Pancreas (tissue), 10 donors: Measurements from ENCODE around the gene CHST14. TPM values are rescaled to one million over a fixed set of nuclear protein-coding genes. Genes with fewer than 3 reads are reported as not detected.

Experiments
- ATAC-seq, 4 donors: fragments of 200-7000 bp; cut with Tn5 transposase; one replicate each; pipeline versions ENCODE4 v1.8.0 to v1.9.1; 2020; ENCODE audit warnings: mild to moderate bottlenecking in 4 of 4, moderate library complexity in 4 of 4
- DNase-seq, 6 donors: peaks; one replicate each; pipeline ENCODE4 v3.0.0-alpha.2; 2020
- FAIRE-seq: peaks from 2 replicates; lab custom pipeline; 2012; peaks lifted over from hg19 to GRCh38; lab: Jason Lieb, UNC
- H3K27ac ChIP-seq, 4 donors: fragments of 200-600 bp; sonication (generic); 1 replicate in 3 of 4; 2 replicates in 1 of 4; pipeline versions ENCODE4 v1.5.0 to v1.8.0; 2020
- H3K27me3 ChIP-seq, 4 donors: fragments of 200-600 bp; one replicate each; pipeline ENCODE4 v1.8.0; 2021
- H3K36me3 ChIP-seq, 3 donors: fragments of 200-600 bp; sonication (generic) in 1 of 3; one replicate each; pipeline versions ENCODE4 v1.5.0 to v1.8.0; 2020 to 2021
- H3K4me1 ChIP-seq, 3 donors: fragments of 200-600 bp; one replicate each; pipeline ENCODE4 v1.8.0; 2021
- H3K4me3 ChIP-seq, 4 donors: fragments of 200-600 bp; sonication (generic) in 2 of 4; one replicate each; pipeline versions ENCODE4 v1.5.0 to v1.8.0; 2020 to 2021
- H3K9me3 ChIP-seq, 4 donors: fragments of 200-600 bp; one replicate each; pipeline ENCODE4 v1.8.0; 2021
- WGBS, 2 donors: extraction: QIAGEN DNeasy Blood & Tissue Kit; methylation state at CpG; one replicate each; pipeline ENCODE4 v1.1.7; 2013; 5-methylcytosine and 5-hydroxymethylcytosine counted together
- intact Hi-C, 3 donors: fragments of 100-400 bp; cut with DNase I; formaldehyde crosslinking; loops; one replicate each; pipeline versions ENCODE4 v1.11.1 to v1.14.2; 2022
- polyA plus RNA-seq, 2 donors: library from polyadenylated mRNA; stranded (reverse); fragments of 200-250 nt; gene quantifications; one replicate each; pipeline ENCODE4 v1.2.3, GENCODE V29; 2013
- total RNA-seq, 6 donors: library from RNA; stranded (reverse); fragmentation: NEBNext Ultra II Directional in 4 of 6; extraction: Animal tissue kit (Norgen Biotek cat#: 25700) in 4 of 6; gene quantifications; one replicate each; pipeline versions ENCODE4 v1.2.1 to v1.2.4, GENCODE V29; 2021 to 2023
- TF ChIP-seq, protein P1 (sequence below), 4 donors: fragments of 200-600 bp; sonication (generic) in 3 of 4; IDR thresholded peaks; one replicate each; pipeline versions ENCODE4 v1.5.0 to v1.8.0; 2021; ENCODE audit warnings: antibody characterized with exemption in 4 of 4
- donor health status: healthy with polysubstance abuse.
- donor health status: DM: no; HTN: no; CAD: no; lungs with moderate emphysema.
- donor health status: DM: no; HTN: no; CAD: no.
- donor health status: control.
- donor health status: control.
- donor health status: Bipolar disorder and iron deficiency.
- donor health status: DM: yes; HTN: yes; CAD: no.
- donor health status: DM: no; HTN: no; CAD: no.
- donor health status: DM: no; HTN: no; CAD: no.
- donor health status: DM: yes; HTN: yes; CAD: no.

The CHST14 gene
- total and polyA plus RNA-seq, 8 donors = 3.1 to 8.9 (median 4.3) TPM

DNA sequence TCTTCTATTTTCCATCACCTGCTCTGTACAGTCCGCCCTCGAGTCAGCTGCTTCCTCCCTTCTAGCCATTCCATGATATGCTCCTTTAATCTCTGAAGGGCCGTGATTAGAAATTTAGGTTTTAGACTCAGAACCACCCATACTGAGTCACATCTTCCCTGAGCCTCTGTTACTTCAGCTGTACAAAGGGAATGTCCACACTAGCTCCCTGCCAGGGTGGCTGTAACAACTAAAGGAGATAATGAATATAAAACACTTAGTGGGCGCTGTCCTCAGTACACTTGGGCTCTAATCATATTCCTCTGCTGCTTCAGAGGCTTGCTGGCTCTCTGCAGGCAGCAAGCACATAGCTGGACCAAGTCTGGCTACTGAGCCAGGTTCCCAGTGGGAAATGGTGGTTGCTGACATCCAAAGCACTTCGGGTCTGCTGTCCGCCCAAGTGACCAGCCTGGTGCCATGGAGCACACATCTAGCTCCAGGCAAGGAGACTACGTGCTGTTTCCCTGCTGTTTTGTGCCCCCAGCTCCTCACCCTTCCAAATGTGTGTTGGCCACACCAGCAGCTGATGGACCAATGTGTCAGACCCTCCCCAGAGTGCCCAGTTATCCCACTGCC lies 901 bp upstream of the CHST14 start:
- H3K27me3 ChIP-seq = no peaks in the 10 kb centered on the region
- intact Hi-C loops = no loop called here
- no peaks in the 10 kb centered on the region for H3K9me3 ChIP-seq
- peak overlapping the region; percentile 62 to 88 (median 78) for H3K27ac ChIP-seq
- FAIRE-seq (no peak), ATAC-seq (no peak), DNase-seq (no peak)
- H3K36me3 ChIP-seq = peaks cover 0 to 13% (median 0%) of the 10 kb centered on the region in 3 donors
- H3K4me1 ChIP-seq = peaks cover 0 to 7% (median 0%) of the 10 kb centered on the region in 3 donors
- TF ChIP-seq, protein P1, sequence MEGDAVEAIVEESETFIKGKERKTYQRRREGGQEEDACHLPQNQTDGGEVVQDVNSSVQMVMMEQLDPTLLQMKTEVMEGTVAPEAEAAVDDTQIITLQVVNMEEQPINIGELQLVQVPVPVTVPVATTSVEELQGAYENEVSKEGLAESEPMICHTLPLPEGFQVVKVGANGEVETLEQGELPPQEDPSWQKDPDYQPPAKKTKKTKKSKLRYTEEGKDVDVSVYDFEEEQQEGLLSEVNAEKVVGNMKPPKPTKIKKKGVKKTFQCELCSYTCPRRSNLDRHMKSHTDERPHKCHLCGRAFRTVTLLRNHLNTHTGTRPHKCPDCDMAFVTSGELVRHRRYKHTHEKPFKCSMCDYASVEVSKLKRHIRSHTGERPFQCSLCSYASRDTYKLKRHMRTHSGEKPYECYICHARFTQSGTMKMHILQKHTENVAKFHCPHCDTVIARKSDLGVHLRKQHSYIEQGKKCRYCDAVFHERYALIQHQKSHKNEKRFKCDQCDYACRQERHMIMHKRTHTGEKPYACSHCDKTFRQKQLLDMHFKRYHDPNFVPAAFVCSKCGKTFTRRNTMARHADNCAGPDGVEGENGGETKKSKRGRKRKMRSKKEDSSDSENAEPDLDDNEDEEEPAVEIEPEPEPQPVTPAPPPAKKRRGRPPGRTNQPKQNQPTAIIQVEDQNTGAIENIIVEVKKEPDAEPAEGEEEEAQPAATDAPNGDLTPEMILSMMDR (IDR thresholded peaks at IDR 0.05) = no peak
- peak overlapping the region in 3 of 4 donors; percentile 66 to 84 (median 82) for H3K4me3 ChIP-seq
- 76 to 84% methylated on average over 7 of the region's 7 CpGs for WGBS, 2 donors

DNA sequence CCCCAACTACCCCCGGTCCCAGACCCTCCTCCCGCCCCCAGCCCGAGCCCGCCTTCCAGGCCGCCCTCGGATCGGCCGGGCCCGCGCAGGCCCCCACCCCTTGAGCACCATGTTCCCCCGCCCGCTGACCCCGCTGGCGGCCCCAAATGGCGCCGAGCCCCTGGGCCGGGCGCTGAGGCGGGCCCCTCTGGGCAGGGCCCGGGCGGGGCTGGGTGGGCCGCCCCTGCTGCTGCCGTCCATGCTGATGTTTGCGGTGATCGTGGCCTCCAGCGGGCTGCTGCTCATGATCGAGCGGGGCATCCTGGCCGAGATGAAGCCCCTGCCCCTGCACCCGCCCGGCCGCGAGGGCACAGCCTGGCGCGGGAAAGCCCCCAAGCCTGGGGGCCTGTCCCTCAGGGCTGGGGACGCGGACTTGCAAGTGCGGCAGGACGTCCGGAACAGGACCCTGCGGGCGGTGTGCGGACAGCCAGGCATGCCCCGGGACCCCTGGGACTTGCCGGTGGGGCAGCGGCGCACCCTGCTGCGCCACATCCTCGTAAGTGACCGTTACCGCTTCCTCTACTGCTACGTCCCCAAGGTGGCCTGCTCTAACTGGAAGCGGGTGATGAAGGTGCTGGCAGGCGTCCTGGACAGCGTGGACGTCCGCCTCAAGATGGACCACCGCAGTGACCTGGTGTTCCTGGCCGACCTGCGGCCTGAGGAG lies 472 bp downstream of the CHST14 start:
- 0 to 1% methylated on average over 39 to 60 of the region's 60 CpGs for WGBS, 2 donors

DNA sequence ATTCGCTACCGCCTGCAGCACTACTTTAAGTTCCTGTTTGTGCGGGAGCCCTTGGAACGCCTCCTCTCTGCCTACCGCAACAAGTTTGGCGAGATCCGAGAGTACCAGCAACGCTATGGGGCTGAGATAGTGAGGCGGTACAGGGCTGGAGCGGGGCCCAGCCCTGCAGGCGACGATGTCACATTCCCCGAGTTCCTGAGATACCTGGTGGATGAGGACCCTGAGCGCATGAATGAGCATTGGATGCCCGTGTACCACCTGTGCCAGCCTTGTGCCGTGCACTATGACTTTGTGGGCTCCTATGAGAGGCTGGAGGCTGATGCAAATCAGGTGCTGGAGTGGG lies 995 bp downstream of the CHST14 start:
- H3K4me1 ChIP-seq = peaks cover 0 to 7% (median 0%) of the 10 kb centered on the region in 3 donors
- no peaks in the 10 kb centered on the region for H3K9me3 ChIP-seq
- intact Hi-C loops = no loop called here
- WGBS, 2 donors = 7 to 9% methylated on average over 16 of the region's 16 CpGs
- no peak for FAIRE-seq
- peak in 2 of 6 donors; percentile 45 to 46 for DNase-seq
- ATAC-seq = peak; percentile 9 to 34 (median 28)
- H3K27ac ChIP-seq = peak overlapping the region; percentile 62 to 88 (median 78)
- H3K36me3 ChIP-seq = no peaks in the 10 kb centered on the region
- H3K27me3 ChIP-seq = no peaks in the 10 kb centered on the region
- TF ChIP-seq, protein P1 (IDR thresholded peaks at IDR 0.05) = no peak
- H3K4me3 ChIP-seq = peak overlapping the region; percentile 62 to 84 (median 74)

More for the DNA sequence above, 472 bp downstream of the CHST14 start:
- DNase-seq (peak in 4 of 6 donors; percentile 30 to 75 (median 47)), ATAC-seq (peak; percentile 32 to 51 (median 37)), FAIRE-seq (no peak)
- Histone ChIP-seq H3K9me3 (no peaks in the 10 kb centered on the region), H3K27me3 (no peaks in the 10 kb centered on the region), H3K4me1 (peaks cover 0 to 7% (median 0%) of the 10 kb centered on the region in 3 donors), H3K4me3 (peak overlapping the region; percentile 62 to 84 (median 74)), H3K36me3 (peaks cover 0 to 5% (median 0%) of the 10 kb centered on the region in 3 donors), H3K27ac (peak overlapping the region; percentile 62 to 88 (median 78))
- TF ChIP-seq, protein P1 (IDR thresholded peaks at IDR 0.05) = no peak
- intact Hi-C loops = no loop called here

DNA sequence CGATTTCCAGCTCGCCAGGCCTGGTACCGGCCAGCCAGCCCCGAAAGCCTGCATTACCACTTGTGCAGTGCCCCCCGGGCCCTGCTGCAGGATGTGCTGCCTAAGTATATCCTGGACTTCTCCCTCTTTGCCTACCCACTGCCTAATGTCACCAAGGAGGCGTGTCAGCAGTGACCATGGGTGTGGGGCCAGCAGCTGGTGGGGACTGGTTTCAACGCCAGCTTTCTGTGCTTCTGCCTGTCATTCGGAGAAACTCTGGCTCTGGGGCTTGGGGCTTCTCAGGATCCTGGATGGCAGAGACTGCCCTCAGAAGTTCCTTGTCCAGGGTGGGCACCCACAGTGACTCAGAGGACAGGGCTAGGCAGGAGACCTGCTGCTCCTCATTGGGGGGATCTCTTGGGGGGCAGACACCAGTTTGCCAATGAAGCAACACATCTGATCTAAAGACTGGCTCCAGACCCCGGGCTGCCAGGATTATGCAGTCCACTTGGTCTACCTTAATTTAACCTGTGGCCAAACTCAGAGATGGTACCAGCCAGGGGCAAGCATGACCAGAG lies 1.5 kb downstream of the CHST14 start:
- peak overlapping the region in 1 of 4 donors; percentile 62 for H3K27ac ChIP-seq
- DNase-seq (no peak), ATAC-seq (no peak), FAIRE-seq (no peak)
- no peaks in the 10 kb centered on the region for H3K36me3 ChIP-seq
- peak overlapping the region in 2 of 4 donors; percentile 82 to 84 for H3K4me3 ChIP-seq
- H3K9me3 ChIP-seq = no peaks in the 10 kb centered on the region
- H3K27me3 ChIP-seq = no peaks in the 10 kb centered on the region
- intact Hi-C loops = no loop called here
- WGBS, 2 donors = 69 to 81% methylated on average over 9 of the region's 9 CpGs
- TF ChIP-seq, protein P1 (IDR thresholded peaks at IDR 0.05) = no peak
- H3K4me1 ChIP-seq = peaks cover 0 to 7% (median 0%) of the 10 kb centered on the region in 3 donors
